ENCODE data around the gene TBC1D32.
"Not testable (repeated sequence)": the region's sequence is repeated elsewhere in the genome, so short reads cannot be mapped to it uniquely, and the experiment has no call there.

Gene TBC1D32

GRCh38 chr6:121223212-121223611, 111.1 kb downstream of the TBC1D32 start:
- DNase-seq (ENCODE audit: low spot score), result no peak

GRCh38 chr6:121222656-121223055, 111.6 kb downstream of the TBC1D32 start:
- DNase-seq (ENCODE audit: low spot score), result no peak

GRCh38 chr6:121216928-121217327, 117.4 kb downstream of the TBC1D32 start:
- DNase-seq (ENCODE audit: low spot score), result no peak

GRCh38 chr6:121213341-121213740, 120.9 kb downstream of the TBC1D32 start:
- not testable (repeated sequence) for DNase-seq (ENCODE audit: low spot score)

GRCh38 chr6:121210943-121211342, 123.3 kb downstream of the TBC1D32 start:
- no peak for DNase-seq (ENCODE audit: low spot score)

- no peak for DNase-seq (ENCODE audit: low spot score)
Observed at GRCh38 chr6:121205569-121205968, 128.7 kb downstream of the TBC1D32 start.

GRCh38 chr6:121201105-121201504, 133.2 kb downstream of the TBC1D32 start:
- DNase-seq (ENCODE audit: low spot score), result no peak

- not testable (repeated sequence) for DNase-seq (ENCODE audit: low spot score)
Observed at GRCh38 chr6:121196042-121196441, 138.2 kb downstream of the TBC1D32 start.

GRCh38 chr6:121190122-121190521, 144.2 kb downstream of the TBC1D32 start:
- no peak for DNase-seq (ENCODE audit: low spot score)

GRCh38 chr6:121188356-121188755, 145.9 kb downstream of the TBC1D32 start:
- DNase-seq (ENCODE audit: low spot score), result no peak

GRCh38 chr6:121187833-121188200, 146.5 kb downstream of the TBC1D32 start:
- no peak for DNase-seq (ENCODE audit: low spot score)

- DNase-seq (ENCODE audit: low spot score), result no peak
Observed at GRCh38 chr6:121187200-121187832, 147.0 kb downstream of the TBC1D32 start.

GRCh38 chr6:121183742-121184141, 150.5 kb downstream of the TBC1D32 start:
- no peak for DNase-seq (ENCODE audit: low spot score)

- no peak for DNase-seq (ENCODE audit: low spot score)
Observed at GRCh38 chr6:121175827-121176226, 158.5 kb downstream of the TBC1D32 start.

- DNase-seq (ENCODE audit: low spot score), result not testable (repeated sequence)
Observed at GRCh38 chr6:121172451-121172850, 161.8 kb downstream of the TBC1D32 start.

- no peak for DNase-seq (ENCODE audit: low spot score)
Observed at GRCh38 chr6:121171879-121172278, 162.4 kb downstream of the TBC1D32 start.

- no peak for DNase-seq (ENCODE audit: low spot score)
Observed at GRCh38 chr6:121161886-121162285, 172.4 kb downstream of the TBC1D32 start.

- DNase-seq (ENCODE audit: low spot score), result no peak
Observed at GRCh38 chr6:121160276-121160675, 174.0 kb downstream of the TBC1D32 start.

- DNase-seq (ENCODE audit: low spot score), result no peak
Observed at GRCh38 chr6:121158891-121159290, 175.4 kb downstream of the TBC1D32 start.

- DNase-seq (ENCODE audit: low spot score), result no peak
Observed at GRCh38 chr6:121158438-121158837, 175.8 kb downstream of the TBC1D32 start.

- DNase-seq (ENCODE audit: low spot score), result no peak
Observed at GRCh38 chr6:121157906-121158305, 176.4 kb downstream of the TBC1D32 start.

GRCh38 chr6:121143476-121143875, 190.8 kb downstream of the TBC1D32 start:
- DNase-seq (ENCODE audit: low spot score), result no peak

GRCh38 chr6:121142093-121142492, 192.2 kb downstream of the TBC1D32 start:
- DNase-seq (ENCODE audit: low spot score), result no peak

- DNase-seq (ENCODE audit: low spot score), result no peak
Observed at GRCh38 chr6:121135425-121135824, 198.9 kb downstream of the TBC1D32 start.

All from CD4-positive, alpha-beta T cell treated with Interleukin-2 at 100 ng/mL for 4 hours (primary cell).